Left renal cortex interstitium (tissue), 4 donors: ENCODE results near the gene HOXA1. TPM values are rescaled to one million over a fixed set of nuclear protein-coding genes. Genes with fewer than 3 reads are reported as not detected.

Experiments used
- DNase-seq, 4 donors: peaks; one replicate each; pipeline ENCODE4 v3.0.0-alpha.2; 2013; ENCODE audit warnings: low read depth in 4 of 4, low spot score in 2 of 4, missing footprints in 1 of 4
- polyA plus RNA-seq, 4 donors: library from polyadenylated mRNA; unstranded; fragments of 120-200 nt; gene quantifications; one replicate each; pipeline ENCODE4 v1.2.1, GENCODE V29; 2013; ENCODE audit not compliant: insufficient read length in 4 of 4

The HOXA1 gene
- polyA plus RNA-seq, 4 donors = 1.9 to 2.8 (median 2.6) TPM

DNA sequence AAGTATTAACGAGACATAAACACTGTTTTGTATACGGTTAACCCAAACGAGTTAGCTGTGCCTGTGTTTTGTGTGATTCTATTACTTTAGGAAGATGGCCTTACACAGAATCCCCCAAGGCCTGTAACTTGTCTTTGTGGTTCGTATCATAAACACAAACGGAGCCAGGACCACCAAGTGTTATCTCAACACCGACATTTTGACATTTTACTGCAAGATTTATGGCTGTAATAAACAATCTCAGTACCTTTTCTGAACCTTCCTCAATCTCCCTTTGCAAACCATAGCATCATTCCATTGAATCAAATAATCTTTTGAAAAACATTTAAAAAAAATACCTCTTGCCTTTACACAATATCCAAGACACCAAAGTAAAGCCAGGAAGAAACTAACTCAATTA is 37.2 kb upstream of the HOXA1 start:
- DNase-seq = no peak

DNA sequence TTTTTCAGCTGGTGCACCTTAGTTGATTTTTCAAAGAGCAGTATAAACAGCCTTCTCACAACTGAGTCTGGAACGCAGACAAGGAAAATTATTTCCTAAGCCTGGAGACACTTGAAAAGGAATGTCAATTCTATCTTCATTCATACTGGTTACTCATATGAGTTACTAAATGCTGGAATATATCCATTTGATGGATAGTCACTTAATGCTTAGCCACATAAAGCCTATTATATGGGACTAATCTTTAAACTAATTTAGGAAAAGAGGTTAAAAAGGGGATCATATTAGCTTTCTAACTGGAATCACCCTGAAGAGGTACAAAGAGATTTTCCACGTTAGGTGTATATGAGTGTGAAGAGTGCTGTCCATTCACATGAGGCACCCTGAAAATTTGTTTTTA is 36.4 kb upstream of the HOXA1 start:
- DNase-seq = no peak

DNA sequence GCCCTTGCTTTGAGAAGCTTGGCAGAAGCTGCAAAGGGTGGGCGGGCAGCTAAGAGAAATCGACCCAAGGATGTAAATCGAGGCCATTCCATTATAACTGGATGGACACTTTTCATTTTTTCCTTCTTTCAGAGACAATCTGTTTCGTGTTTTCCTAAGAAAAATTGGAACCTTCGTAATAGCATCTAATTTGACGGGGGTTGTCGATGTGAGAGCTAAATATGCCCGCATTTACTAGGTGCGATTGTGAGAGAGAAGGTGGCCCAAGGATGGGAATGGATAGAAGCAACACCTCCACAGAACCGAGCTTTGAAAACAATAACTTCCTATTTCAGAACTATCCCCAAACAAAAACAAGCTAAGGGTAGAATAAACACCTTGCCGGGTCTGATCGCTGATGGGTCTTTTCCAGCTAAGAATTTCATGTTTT is 35.6 kb upstream of the HOXA1 start:
- no peak for DNase-seq

DNA sequence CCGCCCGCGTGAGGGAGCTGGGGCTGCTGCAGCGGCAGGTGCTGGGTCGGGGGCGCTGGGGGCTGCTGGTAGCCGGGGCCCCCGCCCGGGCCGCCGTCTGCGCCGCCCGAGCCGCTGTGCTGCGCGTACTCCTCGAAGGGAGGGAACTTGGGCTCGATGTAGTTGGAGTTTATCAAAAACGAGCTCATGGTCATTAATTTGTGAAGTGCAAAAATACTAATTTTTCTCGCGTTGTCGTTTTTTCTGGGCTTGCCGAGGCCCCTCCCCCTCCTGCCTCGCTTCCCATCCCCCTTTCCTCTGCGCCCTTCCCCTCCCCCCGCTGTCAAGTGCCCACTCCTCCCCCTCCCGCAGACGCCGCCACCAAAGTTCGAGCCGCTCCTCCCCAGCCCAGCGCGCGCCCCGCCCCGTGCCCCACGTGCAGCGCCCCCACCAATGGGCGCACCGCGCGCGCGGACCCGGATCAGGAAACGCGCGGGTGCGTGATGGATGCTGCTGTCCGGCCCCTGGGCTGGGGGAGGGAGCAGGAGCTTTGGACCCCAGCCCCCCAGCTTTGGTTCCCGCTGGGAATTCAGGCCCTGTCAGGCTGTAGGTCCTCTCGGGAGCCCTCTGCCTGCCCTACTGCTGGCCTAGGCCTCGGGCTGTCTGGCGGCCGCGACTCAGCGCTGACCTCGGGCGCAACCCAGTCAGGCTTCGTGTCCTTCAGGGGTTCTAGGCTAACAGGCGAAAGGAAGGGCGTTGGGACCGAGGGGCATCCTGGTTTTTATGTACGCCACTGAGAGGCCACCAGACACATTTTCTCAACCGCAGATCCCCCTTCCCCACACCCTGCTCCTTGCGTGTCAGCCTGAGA is 35.0 kb upstream of the HOXA1 start, which contains the start of gene HOXA4:
HOXA4 (minus strand) TSS at position 218 of the 850 bp plus-strand sequence; CDS start at position 194, 24 bp downstream.
- peak in 1 of 4 donors; percentile 86 for DNase-seq

DNA sequence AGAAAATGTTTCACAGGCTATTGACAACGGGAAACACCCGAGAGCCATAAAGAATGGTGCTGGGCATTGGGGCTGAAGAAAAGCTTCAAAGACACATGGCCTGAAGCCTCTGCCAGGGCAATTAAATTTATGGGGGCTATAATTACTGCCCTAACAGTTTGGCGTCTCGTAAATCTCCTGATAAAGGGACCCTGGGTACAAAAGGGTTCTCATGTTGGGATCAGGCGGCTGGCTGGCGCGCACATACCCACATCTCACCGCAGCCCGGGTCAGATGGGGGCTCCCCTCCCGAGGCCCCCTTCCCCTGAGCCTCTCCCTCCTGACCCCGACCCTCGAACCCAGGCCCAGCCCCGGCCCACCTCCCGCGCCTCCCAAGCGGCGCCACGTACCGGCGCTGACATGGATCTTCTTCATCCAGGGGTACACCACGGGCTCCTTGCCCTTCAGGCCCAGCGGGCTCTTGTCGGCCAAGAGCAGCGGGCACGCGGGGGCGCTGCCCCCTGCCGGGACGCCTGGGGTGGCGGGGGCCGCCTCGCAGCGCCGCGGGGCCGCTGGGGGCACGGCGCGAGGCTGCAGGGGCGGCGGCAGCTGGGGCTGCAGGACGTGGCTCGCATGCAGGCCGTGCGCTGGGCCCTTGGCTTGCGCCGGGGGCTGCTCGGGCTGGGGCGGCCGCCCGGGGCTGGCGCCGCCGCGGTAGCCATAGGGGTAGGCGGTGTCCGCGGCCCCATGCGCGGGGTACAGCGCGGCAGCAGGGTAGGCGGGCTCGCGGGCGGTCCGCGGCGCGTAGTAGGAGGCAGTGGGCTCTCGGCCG is 34.1 kb upstream of the HOXA1 start:
- DNase-seq = no peak

DNA sequence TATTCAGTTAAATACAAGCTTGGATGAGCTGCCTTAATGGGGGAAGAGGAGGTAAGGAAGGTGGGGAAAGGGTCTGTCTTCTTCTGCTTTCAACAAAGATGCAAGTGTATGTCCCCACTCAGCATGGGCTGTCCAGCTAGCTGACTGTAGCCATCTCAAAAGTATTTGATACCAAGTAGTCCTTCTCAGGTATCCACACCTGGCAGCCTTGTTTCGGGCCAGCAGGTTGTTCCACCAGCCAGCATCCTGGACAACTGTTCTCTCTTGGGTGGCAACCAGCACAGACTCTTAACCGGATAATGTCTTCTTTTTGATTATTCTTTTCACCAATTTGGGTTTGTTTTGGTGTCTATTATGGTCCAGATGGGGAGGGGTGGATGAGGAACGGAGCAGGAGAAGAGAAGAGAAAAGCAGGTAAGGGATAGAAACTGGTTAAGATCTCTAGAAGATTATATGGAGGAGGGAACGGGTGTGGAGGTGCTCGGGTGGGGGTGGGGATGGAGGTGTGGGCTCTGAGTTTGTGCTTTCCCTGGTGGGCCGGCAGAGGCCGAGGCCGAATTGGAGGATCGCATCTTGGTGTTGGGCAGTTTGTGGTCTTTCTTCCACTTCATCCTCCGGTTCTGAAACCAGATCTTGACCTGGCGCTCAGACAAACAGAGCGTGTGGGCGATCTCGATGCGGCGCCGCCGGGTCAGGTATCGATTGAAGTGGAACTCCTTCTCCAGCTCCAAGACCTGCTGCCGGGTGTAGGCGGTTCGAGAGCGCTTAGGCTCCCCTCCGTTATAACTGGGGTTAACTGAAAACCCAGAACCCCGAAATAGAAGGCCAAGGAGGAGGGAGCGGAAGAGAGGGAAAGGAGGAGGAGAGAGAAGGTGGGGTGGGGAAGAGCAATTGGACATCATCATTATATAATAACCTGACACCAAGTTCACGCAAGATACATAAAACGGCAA is 33.3 kb upstream of the HOXA1 start:
- DNase-seq = no peak

DNA sequence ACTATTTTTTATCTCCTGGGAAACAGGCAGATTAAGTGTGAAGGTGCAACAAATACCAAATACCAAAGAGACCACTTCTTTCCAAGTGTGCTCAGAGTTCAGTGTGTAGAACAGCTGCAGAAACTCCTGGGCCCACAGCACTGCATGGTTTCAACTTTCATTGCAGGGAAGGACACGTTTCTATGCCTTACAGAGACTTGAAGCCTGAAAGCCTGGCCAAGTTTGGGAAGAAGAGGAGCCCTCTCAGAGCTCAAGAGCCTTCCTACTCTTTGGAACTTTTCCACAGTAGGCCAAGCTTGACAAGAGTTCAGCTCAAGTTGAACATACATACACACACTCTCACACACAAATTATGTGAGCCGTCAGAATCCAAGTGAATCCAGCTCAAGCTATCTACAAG is 32.2 kb upstream of the HOXA1 start:
- no peak for DNase-seq

DNA sequence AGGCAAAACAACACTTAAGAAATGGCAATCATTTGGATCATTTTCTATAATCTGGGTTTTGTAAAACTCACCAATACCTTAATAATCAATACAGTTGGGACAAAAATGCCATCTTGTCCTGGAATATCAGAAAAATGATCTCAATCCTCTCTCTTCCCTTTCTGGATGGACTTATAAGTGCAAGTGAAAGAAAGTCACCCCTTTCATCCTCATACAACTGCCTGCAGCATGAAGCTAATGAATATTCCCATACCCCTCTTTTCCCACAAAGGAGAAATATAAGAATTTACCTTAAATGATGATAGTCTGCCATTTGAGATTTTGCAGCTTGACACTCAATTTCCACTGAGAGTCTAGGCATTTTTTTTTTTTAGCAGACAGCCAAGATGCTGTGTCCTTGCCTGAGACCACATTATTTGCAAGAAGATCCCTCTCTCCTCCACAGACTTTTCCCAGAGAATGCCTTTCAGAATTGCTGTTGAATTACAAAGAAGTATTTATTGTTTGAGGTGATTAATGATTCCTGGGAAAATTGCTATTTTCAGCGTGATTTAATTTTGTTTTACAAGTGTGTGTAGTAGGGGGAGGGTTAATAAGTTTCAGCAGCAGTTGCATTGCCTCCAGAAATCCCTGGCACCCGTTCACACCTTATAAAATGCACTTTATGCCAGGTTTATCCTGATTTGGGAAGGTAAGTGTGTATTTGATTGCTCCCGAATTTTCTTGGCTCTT is 31.0 kb upstream of the HOXA1 start:
- no peak for DNase-seq

DNA sequence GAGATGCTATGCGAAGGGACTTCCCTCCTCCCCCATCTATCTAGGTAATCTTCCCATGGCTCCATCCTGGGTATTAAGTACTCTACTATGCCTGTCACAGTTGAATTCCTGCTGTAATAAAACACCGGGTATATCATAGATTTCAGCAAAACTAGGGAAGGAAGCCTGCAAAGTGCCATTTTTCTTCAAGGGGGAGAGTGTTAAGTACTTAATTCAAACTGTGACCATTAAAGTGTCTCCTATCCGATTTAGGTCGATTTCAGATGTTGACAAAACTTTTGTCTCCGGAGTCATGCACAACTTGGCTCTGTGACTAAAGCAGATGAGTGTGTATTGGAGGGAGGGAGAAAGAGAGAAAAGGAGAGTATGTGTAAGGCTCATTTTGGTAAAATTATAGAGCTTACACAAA is 30.2 kb upstream of the HOXA1 start:
- no peak for DNase-seq

DNA sequence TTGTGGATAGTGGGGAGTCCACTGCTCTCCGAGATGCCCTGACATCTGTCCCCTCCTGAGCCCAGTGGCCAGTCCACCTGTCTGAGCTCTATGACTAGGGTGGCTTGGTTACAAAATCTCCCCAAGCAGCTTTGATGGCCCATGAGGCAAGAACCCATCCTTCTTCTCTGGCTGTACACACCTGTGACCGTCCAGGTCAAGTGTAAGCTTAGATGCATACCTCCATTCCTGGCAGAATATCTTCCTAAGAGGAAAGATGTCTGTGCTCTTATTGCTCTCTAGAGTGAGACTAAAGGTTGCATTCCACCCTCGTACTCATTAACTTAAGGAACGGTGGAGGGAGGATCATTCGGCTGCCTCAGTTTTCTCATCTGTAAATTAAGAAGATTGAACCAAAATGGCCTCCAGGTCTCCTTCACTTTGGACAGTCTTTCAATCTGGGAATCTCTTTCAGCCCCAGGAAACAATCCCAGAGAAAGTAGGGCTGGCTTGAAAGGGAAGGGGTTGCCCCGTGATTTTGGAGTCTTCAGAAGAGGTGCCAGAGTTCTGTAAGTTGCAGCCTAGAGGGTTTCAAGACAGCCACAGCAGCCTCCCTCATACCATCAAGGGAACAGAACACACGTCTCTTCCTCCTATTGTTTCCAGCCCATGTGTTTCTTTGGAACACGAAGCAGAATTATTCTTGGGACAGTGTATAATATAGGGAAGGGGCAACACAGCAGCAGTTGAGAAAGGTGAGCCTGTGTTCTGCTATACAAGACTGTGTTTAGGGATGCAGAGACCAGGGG is 29.3 kb upstream of the HOXA1 start:
- DNase-seq = no peak

DNA sequence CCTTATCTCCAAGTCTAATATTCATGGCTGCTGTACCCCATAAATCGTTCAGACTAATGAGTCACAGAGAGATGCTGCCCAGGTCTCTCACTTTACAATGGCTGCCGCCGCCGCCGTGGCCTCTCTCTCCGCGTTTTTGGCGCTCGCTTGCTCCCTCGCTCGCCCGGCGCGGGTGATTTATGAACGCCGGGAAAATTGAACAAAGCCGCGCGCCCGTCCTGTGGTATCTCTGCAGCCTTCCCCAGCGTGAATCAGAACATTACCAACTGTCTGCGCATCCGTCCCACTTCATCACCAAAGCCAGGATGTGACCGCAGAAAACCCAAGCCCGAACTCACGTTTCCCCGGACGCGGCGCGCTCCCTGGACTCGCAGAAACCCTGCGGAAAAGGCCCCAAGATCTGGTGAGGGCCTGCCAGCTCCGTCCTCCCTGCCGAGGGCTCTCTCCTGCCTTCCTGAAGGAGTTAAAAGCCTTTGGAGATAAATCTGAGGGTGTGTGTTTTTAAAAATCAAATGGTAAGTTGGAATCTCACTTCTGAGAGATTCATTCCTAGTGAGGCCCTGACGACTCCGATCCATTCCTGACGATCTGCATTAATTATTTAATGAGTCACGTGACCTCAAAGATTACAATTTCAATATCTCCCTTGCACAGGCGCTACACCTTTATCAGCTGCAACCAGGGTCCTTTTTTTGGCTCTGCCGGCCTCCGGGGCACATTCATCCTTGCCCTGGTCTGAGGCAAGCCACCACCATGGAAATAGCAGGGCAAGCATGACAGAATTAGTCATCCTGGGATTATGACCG is 28.5 kb upstream of the HOXA1 start:
- DNase-seq = no peak

DNA sequence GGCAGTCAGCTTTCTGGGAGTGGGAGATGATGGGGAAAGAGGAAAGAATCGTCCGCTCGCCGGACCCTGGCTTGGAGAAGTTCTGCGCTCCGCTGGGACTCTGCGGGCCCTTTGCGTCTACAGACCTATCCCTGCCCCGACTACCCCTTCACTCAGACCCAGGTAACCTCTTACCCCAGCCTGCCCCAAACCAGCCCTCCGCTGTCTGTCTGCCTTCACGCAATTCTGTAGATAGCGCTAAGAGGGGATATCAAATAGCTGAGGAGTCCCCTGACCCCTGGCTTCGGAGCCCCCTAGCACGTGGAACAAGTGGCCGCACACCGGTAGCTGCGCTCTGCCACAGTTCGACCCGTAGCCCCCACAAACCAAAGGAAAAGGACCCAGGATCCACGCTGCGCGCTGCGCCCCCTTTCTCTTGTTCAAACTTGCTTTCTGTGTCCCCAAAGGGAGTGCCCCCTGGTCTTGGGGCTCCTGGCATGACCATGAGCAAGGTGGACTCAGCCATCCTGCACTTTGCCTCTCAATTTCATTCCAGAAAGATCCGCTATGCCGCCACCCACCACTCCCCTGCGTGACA is 27.8 kb upstream of the HOXA1 start:
- DNase-seq = no peak

DNA sequence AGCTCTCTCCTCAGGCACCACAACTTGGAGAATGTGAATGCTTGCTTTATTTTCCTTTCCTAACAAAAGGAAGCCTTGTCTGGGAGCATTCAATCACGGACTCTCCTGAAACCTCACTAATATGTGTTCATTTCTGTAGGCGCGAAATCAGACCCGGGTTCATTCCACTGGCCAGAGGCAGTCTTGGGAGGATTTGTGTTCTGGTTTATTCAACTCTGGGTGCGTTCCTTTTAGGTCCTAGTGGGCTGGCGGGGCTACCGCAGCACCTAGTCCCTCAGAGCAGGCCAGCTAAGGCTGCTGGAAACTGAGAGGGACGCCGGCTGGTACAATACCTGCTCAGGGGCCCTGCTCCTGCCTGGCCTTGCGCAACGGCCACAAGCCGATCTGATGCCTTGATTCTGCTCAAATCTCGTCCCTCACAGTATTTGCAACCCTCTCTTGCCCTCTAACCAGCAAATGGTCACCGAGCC is 27.2 kb upstream of the HOXA1 start:
- no peak for DNase-seq

DNA sequence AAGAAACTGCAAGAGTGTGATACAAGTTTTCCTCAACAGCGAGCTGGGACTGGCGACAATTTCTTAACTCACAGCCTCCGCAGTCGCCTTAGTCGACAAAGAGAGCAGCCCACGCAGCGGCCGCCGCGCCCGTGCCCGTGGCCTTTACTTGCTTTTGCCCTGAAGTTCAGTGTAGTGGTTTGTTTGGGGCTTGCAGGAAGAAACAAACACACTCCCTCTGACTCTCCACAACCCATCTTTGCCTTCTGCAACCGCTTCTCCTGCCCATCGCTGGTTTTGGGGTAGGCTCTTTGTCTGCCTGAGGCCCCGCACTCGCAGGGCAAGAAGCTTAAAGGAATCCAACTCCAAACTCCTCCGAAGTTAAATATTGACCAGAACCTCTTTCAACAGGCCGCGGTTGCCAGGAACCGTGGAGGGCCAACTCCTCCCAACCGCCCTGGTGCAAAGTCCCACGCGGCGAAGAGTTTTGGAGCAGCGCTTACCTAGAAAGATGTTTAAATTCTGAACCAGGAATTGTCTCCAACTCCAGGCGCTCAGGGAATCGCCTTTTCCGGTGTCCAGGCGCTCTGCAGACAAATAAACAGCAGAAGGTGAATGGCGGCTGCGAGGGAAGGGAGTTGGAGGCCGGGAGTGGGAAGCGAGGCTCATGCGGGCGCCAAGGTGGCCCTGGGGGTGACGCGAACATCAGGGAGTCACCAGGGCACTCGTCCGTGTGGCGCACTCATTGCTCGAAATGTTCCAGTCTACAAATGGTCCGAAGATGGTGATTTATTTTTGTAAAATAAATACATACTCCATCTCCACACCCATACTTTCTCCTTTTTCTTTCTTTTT is 26.5 kb upstream of the HOXA1 start:
- DNase-seq = no peak

DNA sequence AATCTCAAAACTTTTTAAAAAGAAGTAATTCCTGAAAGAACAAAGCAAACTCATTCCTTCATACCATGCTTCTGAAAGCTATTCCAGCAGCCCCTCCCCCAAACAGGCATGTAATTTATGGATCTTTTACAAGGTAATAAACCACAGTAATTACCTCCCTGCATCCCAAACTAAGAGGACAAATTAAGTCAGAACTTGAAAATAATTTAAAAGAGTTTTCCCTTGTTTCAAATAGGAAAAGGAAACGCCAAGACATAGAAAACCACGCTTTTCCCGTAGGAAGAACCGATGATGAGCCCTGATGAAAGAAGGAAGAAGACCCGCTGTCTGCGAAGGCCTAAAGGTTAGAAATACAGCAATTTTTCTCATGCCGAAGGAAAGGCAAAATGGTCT is 25.9 kb upstream of the HOXA1 start:
- DNase-seq = no peak

DNA sequence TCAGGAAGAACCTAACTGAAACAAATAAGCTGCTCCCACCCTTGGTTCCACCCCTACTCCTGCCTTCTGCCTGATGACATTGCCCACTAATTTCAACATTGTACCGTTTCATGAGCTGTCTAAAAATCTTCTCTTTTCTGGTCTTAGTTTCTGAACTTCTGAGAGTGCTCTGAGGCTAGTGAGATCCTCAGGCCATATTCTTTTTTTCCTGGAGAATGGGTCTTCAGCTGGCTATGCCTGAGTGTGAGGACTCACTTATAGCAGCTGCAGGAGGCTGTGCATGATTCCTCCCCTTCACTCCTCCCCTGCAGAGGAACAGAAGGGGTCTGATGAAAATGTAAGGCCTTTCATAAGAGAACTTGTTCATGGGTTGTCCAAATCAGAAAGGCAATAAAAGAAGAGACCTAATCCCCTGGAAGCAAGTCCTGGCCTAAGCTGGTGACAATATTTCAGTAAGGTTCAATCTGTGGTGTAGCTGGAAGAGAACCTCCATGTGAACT is 23.7 kb upstream of the HOXA1 start:
- DNase-seq = no peak

DNA sequence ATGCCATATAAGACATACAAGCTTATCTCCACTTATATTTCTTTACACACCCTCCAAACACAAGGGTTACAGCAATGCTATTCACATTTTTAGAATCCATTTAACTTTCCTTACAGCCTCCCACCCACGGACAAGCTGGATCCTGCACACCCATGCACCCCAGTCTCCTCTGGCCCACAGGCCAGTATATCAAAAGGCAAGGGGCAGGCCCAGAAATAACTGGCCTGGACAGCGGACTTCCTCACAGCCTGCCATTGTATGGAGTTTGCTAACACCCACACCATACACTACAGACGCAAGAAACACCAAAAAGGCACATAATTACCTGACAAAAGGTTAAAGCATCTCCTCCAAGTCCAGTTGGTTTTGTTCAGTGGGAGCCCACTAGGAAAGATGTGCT is 22.8 kb upstream of the HOXA1 start:
- no peak for DNase-seq
